Naive thymus-derived CD4-positive, alpha-beta T cell (primary cell): Measurements from ENCODE around the gene CTBP2. TPM values are rescaled to one million over a fixed set of nuclear protein-coding genes. Genes with fewer than 3 reads are reported as not detected.

ENCODE experiments used
- ATAC-seq: fragments of 150-1000 bp; cut with Tn5 transposase; 2 replicates; pipeline ENCODE4 v1.10.0; 2021; ENCODE audit warnings: mild to moderate bottlenecking, moderate library complexity
- CTCF ChIA-PET: fragments of 350-600 bp; sonication (Branson Sonifier 250); formaldehyde crosslinking; loops from one replicate; lab custom pipeline; 2021; ENCODE audit warnings: antibody characterized with exemption; lab: Charles Lee
- POLR2A ChIA-PET: fragments of 350-600 bp; sonication (Branson Sonifier 250); formaldehyde crosslinking; loops from one replicate; lab custom pipeline; 2021; ENCODE audit warnings: antibody characterized with exemption, inconsistent platforms; lab: Charles Lee
- DNase-seq, 9 donors: peaks; one replicate each; pipeline versions ENCODE4 v3.0.0 to v3.0.0-alpha.2; 2020 to 2022; ENCODE audit warnings: mixed read lengths in 1 of 9
- H3K27ac ChIP-seq: one replicate; pipeline ENCODE4 v1.7.0; 2013; ENCODE audit warnings: mild to moderate bottlenecking, low read depth, low read length, moderate library complexity
- H3K27me3 ChIP-seq, 2 donors: one replicate each; pipeline ENCODE4 v1.7.0; 2013; ENCODE audit warnings: low read length in 2 of 2, mild to moderate bottlenecking in 2 of 2, moderate library complexity in 2 of 2; ENCODE audit not compliant: control insufficient read depth in 2 of 2, insufficient read depth in 2 of 2
- H3K36me3 ChIP-seq, 3 experiments: 1 replicate in 2 of 3; 2 replicates in 1 of 3; pipeline ENCODE4 v1.7.0; 2013; ENCODE audit warnings: low read length in 3 of 3, mild to moderate bottlenecking in 3 of 3, moderate library complexity in 1 of 3; ENCODE audit not compliant: insufficient read depth in 3 of 3, control insufficient read depth in 2 of 3
- H3K4me1 ChIP-seq, 2 donors: one replicate each; pipeline ENCODE4 v1.7.0; 2013; ENCODE audit warnings: low read length in 2 of 2, mild to moderate bottlenecking in 2 of 2, moderate library complexity in 1 of 2; ENCODE audit not compliant: control insufficient read depth in 2 of 2, insufficient read depth in 2 of 2
- H3K4me3 ChIP-seq: 2 replicates; pipeline ENCODE4 v1.7.0; 2013; ENCODE audit warnings: mild to moderate bottlenecking, low read length
- H3K9me3 ChIP-seq, 3 experiments: 1 replicate in 2 of 3; 2 replicates in 1 of 3; pipeline ENCODE4 v1.7.0; 2013; ENCODE audit warnings: low read length in 3 of 3; ENCODE audit not compliant: control insufficient read depth in 2 of 3
- H3K27ac Mint-ChIP-seq, 9 donors: one replicate each; pipeline ENCODE4 v1.8.0; 2020 to 2022; ENCODE audit warnings: mixed read lengths in 9 of 9, mild to moderate bottlenecking in 8 of 9, moderate library complexity in 5 of 9, inconsistent platforms in 2 of 9
- H3K27me3 Mint-ChIP-seq, 5 donors: one replicate each; pipeline ENCODE4 v1.8.0; 2021 to 2022; ENCODE audit warnings: mixed read lengths in 5 of 5, mild to moderate bottlenecking in 1 of 5
- H3K36me3 Mint-ChIP-seq, 5 donors: one replicate each; pipeline ENCODE4 v1.8.0; 2020 to 2022; ENCODE audit warnings: mixed read lengths in 5 of 5, mild to moderate bottlenecking in 3 of 5, inconsistent platforms in 1 of 5
- H3K4me1 Mint-ChIP-seq, 7 donors: one replicate each; pipeline ENCODE4 v1.8.0; 2020 to 2022; ENCODE audit warnings: mixed read lengths in 7 of 7, mild to moderate bottlenecking in 3 of 7, inconsistent platforms in 1 of 7
- H3K4me3 Mint-ChIP-seq, 10 donors: one replicate each; pipeline ENCODE4 v1.8.0; 2020 to 2022; ENCODE audit warnings: mild to moderate bottlenecking in 10 of 10, mixed read lengths in 10 of 10, moderate library complexity in 6 of 10, inconsistent platforms in 2 of 10
- H3K9me3 Mint-ChIP-seq, 11 donors: one replicate each; pipeline ENCODE4 v1.8.0; 2020 to 2022; ENCODE audit warnings: mixed read lengths in 11 of 11, mild to moderate bottlenecking in 4 of 11, inconsistent platforms in 1 of 11, moderate library complexity in 1 of 11
- intact Hi-C, 2 donors: fragments of 100-400 bp; cut with micrococcal nuclease; formaldehyde crosslinking; loops; one replicate each; pipeline ENCODE4 v1.15.1; 2023
- polyA plus RNA-seq, 2 donors: library from polyadenylated mRNA; unstranded; fragments of 300-500 nt; fragmentation: Illumina TruSeq; gene quantifications; one replicate each; pipeline ENCODE4 v1.2.3, GENCODE V29; 2021
- total RNA-seq, 6 experiments: library from RNA in 5 of 6; stranded (reverse) in 5 of 6; gene quantifications; 1 replicate in 5 of 6; 2 replicates in 1 of 6; pipeline ENCODE4 v1.2.3 and lab custom pipeline; 2021 to 2026

The CTBP2 gene
- total and polyA plus RNA-seq, 7 experiments from 2014 or later: 0.05 to 39.5 (median 1.7) TPM; not detected in 1

DNA sequence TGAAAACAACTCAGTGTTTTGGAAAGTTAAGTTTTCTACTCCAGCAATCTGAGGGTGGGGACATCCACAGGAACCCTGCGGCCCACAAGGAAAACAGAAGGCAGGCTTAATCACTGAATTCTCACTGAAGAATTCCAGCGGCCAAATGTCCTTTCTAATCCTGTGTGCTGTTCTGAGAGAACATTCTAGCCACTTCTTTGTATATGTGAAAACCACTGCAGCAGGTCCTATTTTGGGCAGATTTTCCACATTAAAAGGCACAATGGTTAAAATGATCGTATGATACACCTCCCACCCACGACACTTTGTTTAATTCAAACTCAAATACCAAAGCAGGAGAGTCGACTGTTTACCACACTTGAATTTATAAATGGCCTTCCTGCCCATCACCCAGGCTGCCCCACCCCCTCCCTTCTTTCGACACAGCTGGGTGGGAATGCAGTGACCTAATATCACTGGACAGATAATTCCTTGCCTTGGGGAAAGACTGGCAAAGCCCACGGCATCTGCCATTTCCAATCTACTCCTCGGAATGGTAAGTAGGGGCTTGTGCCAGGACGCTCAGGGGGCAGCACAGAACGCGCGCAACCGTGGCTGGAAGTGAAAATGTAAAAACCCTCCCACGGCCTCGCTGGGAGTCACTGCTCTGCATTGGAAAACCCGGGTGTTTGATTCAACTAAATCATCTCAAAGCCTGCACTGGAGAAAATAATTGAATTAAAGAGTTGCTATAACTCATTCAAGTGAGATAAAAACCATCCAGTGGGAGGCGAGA lies 67.0 kb downstream of the CTBP2 start:
- Histone ChIP-seq H3K27ac (no peak overlapping the region), H3K9me3 (no peaks in the 10 kb centered on the region), H3K4me3 (no peak overlapping the region), H3K4me1 (no peaks in the 10 kb centered on the region), H3K36me3 (no peaks in the 10 kb centered on the region), H3K27me3 (no peaks in the 10 kb centered on the region)
- no peak overlapping the region for H3K4me3 Mint-ChIP-seq
- CTCF ChIA-PET: no interaction called here
- intact Hi-C loops: no loop called here
- no peaks in the 10 kb centered on the region for H3K36me3 Mint-ChIP-seq
- peaks cover 0 to 14% (median 0%) of the 10 kb centered on the region in 7 donors for H3K4me1 Mint-ChIP-seq
- no peaks in the 10 kb centered on the region for H3K27me3 Mint-ChIP-seq
- ATAC-seq (no peak), DNase-seq (no peak)
- POLR2A ChIA-PET: no interaction called here
- no peak overlapping the region for H3K27ac Mint-ChIP-seq
- peaks cover 0 to 1% (median 0%) of the 10 kb centered on the region in 11 donors for H3K9me3 Mint-ChIP-seq

DNA sequence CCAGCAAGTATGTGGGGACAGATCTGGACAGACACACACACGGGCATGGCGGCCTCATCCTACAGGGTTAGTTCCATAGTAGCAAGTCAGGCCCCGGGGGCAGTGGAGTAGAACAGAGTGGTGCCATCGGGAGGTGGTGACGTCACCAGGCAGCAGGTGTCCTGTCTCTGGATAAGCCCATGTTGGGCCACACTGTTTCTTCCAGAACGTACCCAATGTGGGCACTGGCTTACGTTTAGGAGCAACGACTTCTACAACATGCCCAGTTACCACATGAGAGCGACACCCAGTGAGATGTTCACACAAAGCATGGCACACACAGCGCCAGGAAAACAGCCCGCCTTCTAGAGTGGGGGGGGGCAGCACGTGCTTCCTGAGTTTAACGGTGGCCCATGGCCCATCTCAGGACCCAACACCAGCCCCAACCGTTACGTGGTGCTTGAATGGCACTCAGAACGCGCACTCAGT lies 67.8 kb downstream of the CTBP2 start:
- intact Hi-C loops: no loop called here
- no peak for DNase-seq
- POLR2A ChIA-PET: no interaction called here
- no peaks in the 10 kb centered on the region for H3K27me3 ChIP-seq
- peaks cover 0 to 14% (median 0%) of the 10 kb centered on the region in 7 donors for H3K4me1 Mint-ChIP-seq
- CTCF ChIA-PET: no interaction called here
- peaks cover 0 to 1% (median 0%) of the 10 kb centered on the region in 11 donors for H3K9me3 Mint-ChIP-seq
- no peak overlapping the region for H3K27ac ChIP-seq
- H3K4me3 ChIP-seq: no peak overlapping the region
- H3K9me3 ChIP-seq: no peaks in the 10 kb centered on the region
- no peak overlapping the region for H3K27ac Mint-ChIP-seq
- H3K36me3 Mint-ChIP-seq: no peaks in the 10 kb centered on the region
- H3K4me1 ChIP-seq: no peaks in the 10 kb centered on the region
- no peaks in the 10 kb centered on the region for H3K36me3 ChIP-seq
- ATAC-seq: no peak
- no peak overlapping the region for H3K4me3 Mint-ChIP-seq
- no peaks in the 10 kb centered on the region for H3K27me3 Mint-ChIP-seq

DNA sequence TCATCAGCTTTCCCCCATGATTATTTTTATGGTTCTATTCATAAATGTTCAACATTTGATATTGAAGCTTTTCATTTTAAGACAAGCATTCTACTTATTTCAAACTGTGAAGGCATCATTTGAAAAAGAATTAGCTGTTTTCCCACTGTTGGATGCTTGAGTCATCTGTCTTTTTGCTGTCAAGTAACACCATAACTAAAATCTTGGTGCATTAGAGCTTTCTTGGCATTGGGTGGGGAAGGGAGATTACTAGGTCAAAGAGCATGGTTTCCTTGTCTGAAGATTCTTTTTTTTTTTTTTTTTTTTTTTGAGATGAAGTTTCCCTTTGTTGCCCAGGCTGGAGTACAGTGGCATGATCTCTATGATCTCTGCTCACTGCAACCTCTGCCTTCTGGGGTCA lies 68.5 kb downstream of the CTBP2 start:
- H3K4me1 Mint-ChIP-seq: peaks cover 0 to 14% (median 0%) of the 10 kb centered on the region in 7 donors
- no peak overlapping the region for H3K4me3 ChIP-seq
- peaks cover 0 to 1% (median 0%) of the 10 kb centered on the region in 11 donors for H3K9me3 Mint-ChIP-seq
- H3K27me3 Mint-ChIP-seq: no peaks in the 10 kb centered on the region
- ChIA-PET POLR2A (no interaction called here), CTCF (no interaction called here)
- H3K4me3 Mint-ChIP-seq: no peak overlapping the region
- intact Hi-C loops: no loop called here
- H3K27ac Mint-ChIP-seq: no peak overlapping the region
- no peaks in the 10 kb centered on the region for H3K4me1 ChIP-seq
- no peak for ATAC-seq
- no peaks in the 10 kb centered on the region for H3K27me3 ChIP-seq
- no peaks in the 10 kb centered on the region for H3K36me3 ChIP-seq
- H3K27ac ChIP-seq: no peak overlapping the region
- H3K9me3 ChIP-seq: no peaks in the 10 kb centered on the region
- H3K36me3 Mint-ChIP-seq: no peaks in the 10 kb centered on the region
- DNase-seq: no peak

DNA sequence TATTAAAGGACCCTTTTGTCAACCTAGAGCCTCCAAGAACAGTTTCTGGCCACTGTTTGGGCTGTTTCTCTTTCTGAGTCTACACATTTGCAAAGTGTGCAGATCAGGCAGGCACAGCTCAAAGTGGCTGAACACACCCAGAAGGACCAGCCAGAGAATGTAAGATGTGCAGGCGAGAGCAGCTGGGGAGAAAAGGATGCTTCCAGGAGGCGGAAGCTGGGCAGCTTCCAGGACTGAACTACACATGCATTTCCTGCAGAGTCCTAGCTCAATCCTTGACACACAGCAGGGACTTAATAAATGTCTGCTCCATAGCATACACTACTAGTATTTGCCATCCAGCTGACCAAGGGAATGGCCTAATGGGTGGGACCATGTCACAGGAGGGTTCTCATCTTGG lies 70.9 kb downstream of the CTBP2 start:
- ChIA-PET POLR2A (no interaction called here), CTCF (no interaction called here)
- DNase-seq: no peak
- no peak overlapping the region for H3K4me3 ChIP-seq
- no peaks in the 10 kb centered on the region for H3K9me3 ChIP-seq
- peaks cover 0 to 5% (median 0%) of the 10 kb centered on the region in 7 donors for H3K4me1 Mint-ChIP-seq
- H3K9me3 Mint-ChIP-seq: no peaks in the 10 kb centered on the region
- ATAC-seq: no peak
- no peaks in the 10 kb centered on the region for H3K36me3 ChIP-seq
- intact Hi-C loops: no loop called here
- H3K27ac ChIP-seq: no peak overlapping the region
- no peak overlapping the region for H3K4me3 Mint-ChIP-seq
- H3K4me1 ChIP-seq: no peaks in the 10 kb centered on the region
- H3K36me3 Mint-ChIP-seq: no peaks in the 10 kb centered on the region
- no peak overlapping the region for H3K27ac Mint-ChIP-seq
- peaks cover 0 to 6% (median 0%) of the 10 kb centered on the region in 5 donors for H3K27me3 Mint-ChIP-seq
- no peaks in the 10 kb centered on the region for H3K27me3 ChIP-seq

DNA sequence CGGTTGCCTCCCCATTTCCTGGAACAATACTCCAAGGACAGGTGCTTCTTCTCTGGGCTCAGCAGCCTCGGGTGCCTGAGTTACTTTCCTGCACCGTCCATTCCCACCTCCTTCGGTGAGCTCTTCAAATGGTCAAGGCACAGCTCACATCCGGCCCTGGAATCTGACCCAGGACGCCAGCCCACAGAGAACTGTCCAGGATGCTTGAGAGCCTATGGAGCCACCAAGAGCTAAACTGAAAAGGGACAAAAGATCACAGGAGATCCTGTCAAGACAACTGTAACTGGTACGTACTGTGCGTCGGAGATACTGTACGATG lies 72.5 kb downstream of the CTBP2 start:
- H3K4me1 Mint-ChIP-seq: peaks cover 0 to 1% (median 0%) of the 10 kb centered on the region in 7 donors
- ChIA-PET POLR2A (no interaction called here), CTCF (no interaction called here)
- Histone ChIP-seq H3K27ac (no peak overlapping the region), H3K36me3 (no peaks in the 10 kb centered on the region), H3K4me3 (no peak overlapping the region), H3K27me3 (no peaks in the 10 kb centered on the region), H3K9me3 (no peaks in the 10 kb centered on the region), H3K4me1 (no peaks in the 10 kb centered on the region)
- no peaks in the 10 kb centered on the region for H3K36me3 Mint-ChIP-seq
- DNase-seq (no peak), ATAC-seq (no peak)
- intact Hi-C loops: no loop called here
- no peak overlapping the region for H3K27ac Mint-ChIP-seq
- H3K4me3 Mint-ChIP-seq: no peak overlapping the region
- no peaks in the 10 kb centered on the region for H3K9me3 Mint-ChIP-seq
- peaks cover 0 to 6% (median 0%) of the 10 kb centered on the region in 5 donors for H3K27me3 Mint-ChIP-seq

DNA sequence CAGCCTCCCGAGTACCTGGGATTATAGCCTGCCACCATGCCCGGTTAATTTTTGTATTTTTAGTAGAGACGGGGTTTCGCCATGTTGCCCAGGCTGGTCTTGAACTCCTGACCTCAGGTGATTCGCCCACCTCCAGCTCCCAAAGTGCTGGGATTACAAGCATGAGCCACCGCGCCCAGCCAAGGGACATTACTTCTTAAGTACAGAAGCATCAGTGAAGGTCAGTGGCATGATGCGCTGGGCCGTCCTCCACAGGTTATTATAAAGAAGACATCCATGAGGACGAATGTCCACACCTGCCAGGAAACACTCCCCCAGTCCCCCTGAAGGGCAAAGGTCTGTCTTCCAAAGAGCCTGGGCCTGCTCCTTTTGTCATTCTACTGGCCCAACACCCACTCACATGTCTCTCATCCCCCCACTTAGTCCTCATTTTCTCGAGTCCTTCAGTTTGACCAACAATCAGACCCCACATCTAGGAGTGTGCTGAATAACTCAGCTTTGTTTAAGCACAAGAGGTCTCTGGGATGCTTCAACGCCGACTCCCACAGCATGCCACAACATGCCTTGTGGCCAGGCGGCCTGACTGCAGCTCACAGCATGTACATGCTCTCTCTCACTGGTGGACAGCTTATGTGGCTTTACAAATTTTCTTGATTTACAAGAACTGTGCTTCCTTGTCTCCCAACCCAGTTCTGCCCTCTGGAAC lies 73.0 kb downstream of the CTBP2 start:
- intact Hi-C loops: no loop called here
- Mint-ChIP-seq H3K27me3 (peaks cover 0 to 6% (median 0%) of the 10 kb centered on the region in 5 donors), H3K27ac (no peak overlapping the region), H3K36me3 (no peaks in the 10 kb centered on the region), H3K9me3 (no peaks in the 10 kb centered on the region), H3K4me1 (no peaks in the 10 kb centered on the region), H3K4me3 (no peak overlapping the region)
- no peaks in the 10 kb centered on the region for H3K4me1 ChIP-seq
- ChIA-PET CTCF (no interaction called here), POLR2A (no interaction called here)
- no peak overlapping the region for H3K4me3 ChIP-seq
- H3K36me3 ChIP-seq: no peaks in the 10 kb centered on the region
- DNase-seq: no peak
- no peak for ATAC-seq
- no peaks in the 10 kb centered on the region for H3K9me3 ChIP-seq
- H3K27ac ChIP-seq: no peak overlapping the region
- no peaks in the 10 kb centered on the region for H3K27me3 ChIP-seq
